ENCODE measurements around the gene PAPSS2.

GRCh38 chr10:87759551-87759950, 99.9 kb downstream of the PAPSS2 start:
- TF ChIP-seq, protein P1, sequence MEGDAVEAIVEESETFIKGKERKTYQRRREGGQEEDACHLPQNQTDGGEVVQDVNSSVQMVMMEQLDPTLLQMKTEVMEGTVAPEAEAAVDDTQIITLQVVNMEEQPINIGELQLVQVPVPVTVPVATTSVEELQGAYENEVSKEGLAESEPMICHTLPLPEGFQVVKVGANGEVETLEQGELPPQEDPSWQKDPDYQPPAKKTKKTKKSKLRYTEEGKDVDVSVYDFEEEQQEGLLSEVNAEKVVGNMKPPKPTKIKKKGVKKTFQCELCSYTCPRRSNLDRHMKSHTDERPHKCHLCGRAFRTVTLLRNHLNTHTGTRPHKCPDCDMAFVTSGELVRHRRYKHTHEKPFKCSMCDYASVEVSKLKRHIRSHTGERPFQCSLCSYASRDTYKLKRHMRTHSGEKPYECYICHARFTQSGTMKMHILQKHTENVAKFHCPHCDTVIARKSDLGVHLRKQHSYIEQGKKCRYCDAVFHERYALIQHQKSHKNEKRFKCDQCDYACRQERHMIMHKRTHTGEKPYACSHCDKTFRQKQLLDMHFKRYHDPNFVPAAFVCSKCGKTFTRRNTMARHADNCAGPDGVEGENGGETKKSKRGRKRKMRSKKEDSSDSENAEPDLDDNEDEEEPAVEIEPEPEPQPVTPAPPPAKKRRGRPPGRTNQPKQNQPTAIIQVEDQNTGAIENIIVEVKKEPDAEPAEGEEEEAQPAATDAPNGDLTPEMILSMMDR (IDR thresholded peaks at IDR 0.05), result no peak
- no peak for TF ChIP-seq POLR2AphosphoS5 (IDR thresholded peaks at IDR 0.05)
